RWPE2 (cell line): Measurements from ENCODE around the gene NFRKB.
A peak's percentile ranks its signal among the peaks of the same experiment; 100 is the strongest.

ENCODE experiments used
- ATAC-seq: fragments of 200-7000 bp; cut with Tn5 transposase; 3 replicates; pipeline ENCODE4 v1.9.1; 2021; ENCODE audit warnings: low read depth
- DNase-seq: peaks from one replicate; pipeline ENCODE4 v3.0.0-alpha.2; 2020; ENCODE audit warnings: low spot score
- H3K27ac ChIP-seq: fragments of 450-650 bp; 2 replicates; pipeline ENCODE4 v1.5.1; 2017; ENCODE audit warnings: mild to moderate bottlenecking; ENCODE audit not compliant: poor library complexity, severe bottlenecking
- H3K27me3 ChIP-seq: fragments of 250-450 bp; sonication (Bioruptor Pico); 2 replicates; pipeline ENCODE4 v1.5.1; 2021; ENCODE audit warnings: mild to moderate bottlenecking, moderate library complexity; ENCODE audit not compliant: insufficient read depth, poor library complexity, severe bottlenecking
- H3K36me3 ChIP-seq: fragments of 250-450 bp; sonication (Bioruptor Pico); 2 replicates; pipeline ENCODE4 v1.5.1; 2020; ENCODE audit warnings: low read depth, mild to moderate bottlenecking, moderate library complexity
- H3K4me1 ChIP-seq: fragments of 250-450 bp; sonication (Bioruptor Pico); 2 replicates; pipeline ENCODE4 v1.5.1; 2021; ENCODE audit warnings: mild to moderate bottlenecking, moderate library complexity; ENCODE audit not compliant: insufficient read depth, poor library complexity, severe bottlenecking
- H3K4me3 ChIP-seq: fragments of 250-450 bp; sonication (Bioruptor Pico); 2 replicates; pipeline ENCODE4 v1.5.1; 2021; ENCODE audit warnings: mild to moderate bottlenecking, moderate library complexity; ENCODE audit not compliant: severe bottlenecking
- H3K9me3 ChIP-seq: fragments of 250-450 bp; sonication (Bioruptor Pico); 2 replicates; pipeline ENCODE4 v1.5.1; 2021; ENCODE audit warnings: mild to moderate bottlenecking, moderate library complexity; ENCODE audit not compliant: severe bottlenecking
- TF ChIP-seq, protein P1 (sequence below): fragments of 450-650 bp; IDR thresholded peaks from one replicate; pipeline ENCODE4 v1.5.1; 2017; ENCODE audit warnings: mild to moderate bottlenecking, moderate library complexity; ENCODE audit not compliant: poor library complexity, severe bottlenecking

NFRKB gene

DNA sequence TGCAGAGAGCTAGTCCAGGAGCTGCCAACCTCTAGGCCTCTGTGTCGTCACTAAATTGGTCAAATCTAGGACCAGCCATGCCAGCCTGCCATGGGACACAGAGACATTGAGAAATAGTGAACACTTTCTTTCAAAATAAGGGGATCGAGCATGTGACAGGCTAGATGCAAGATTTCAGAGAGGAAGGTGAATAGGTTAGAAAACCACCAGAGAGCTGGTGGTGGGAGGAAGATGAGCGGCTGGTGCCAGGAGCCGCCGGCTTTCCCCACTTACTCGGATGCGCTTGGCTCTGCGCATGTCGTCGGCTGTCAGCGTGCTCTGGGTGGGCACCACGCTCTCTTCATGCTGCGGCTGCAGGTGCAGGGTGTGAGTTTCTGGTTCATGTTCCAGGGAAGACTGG, 35.4 kb upstream of the NFRKB start:
- Histone ChIP-seq H3K4me3 (no peak overlapping the region), H3K9me3 (no peaks in the 10 kb centered on the region), H3K27me3 (no peaks in the 10 kb centered on the region), H3K4me1 (peaks cover 14% of the 10 kb centered on the region), H3K36me3 (0 out of 2 replicates have a peak, but pooled peaks cover 7% of the 10 kb centered on the region), H3K27ac (no peak overlapping the region)
- TF ChIP-seq, protein P1, sequence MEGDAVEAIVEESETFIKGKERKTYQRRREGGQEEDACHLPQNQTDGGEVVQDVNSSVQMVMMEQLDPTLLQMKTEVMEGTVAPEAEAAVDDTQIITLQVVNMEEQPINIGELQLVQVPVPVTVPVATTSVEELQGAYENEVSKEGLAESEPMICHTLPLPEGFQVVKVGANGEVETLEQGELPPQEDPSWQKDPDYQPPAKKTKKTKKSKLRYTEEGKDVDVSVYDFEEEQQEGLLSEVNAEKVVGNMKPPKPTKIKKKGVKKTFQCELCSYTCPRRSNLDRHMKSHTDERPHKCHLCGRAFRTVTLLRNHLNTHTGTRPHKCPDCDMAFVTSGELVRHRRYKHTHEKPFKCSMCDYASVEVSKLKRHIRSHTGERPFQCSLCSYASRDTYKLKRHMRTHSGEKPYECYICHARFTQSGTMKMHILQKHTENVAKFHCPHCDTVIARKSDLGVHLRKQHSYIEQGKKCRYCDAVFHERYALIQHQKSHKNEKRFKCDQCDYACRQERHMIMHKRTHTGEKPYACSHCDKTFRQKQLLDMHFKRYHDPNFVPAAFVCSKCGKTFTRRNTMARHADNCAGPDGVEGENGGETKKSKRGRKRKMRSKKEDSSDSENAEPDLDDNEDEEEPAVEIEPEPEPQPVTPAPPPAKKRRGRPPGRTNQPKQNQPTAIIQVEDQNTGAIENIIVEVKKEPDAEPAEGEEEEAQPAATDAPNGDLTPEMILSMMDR = no peak
- DNase-seq (no peak), ATAC-seq (no peak)

DNA sequence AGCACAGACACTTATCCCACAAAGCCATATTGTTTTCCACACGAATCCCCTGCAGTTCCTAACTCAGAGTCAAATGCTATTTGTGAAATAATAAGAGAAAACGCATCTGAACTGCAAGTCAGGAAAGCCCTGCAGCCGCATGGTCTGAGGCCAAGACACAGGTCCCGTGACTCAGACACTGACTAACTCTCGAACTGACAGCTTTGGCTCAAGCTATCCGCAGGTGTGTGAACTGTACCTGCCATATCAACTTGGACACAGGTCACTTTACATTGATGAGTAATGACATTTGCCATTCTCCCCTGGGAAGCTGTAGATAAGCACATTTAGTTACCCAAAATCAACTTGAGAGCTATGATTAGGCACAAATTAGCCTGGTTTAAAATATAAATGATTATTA, 34.9 kb upstream of the NFRKB start:
- Histone ChIP-seq H3K4me1 (peaks cover 14% of the 10 kb centered on the region), H3K9me3 (no peaks in the 10 kb centered on the region), H3K36me3 (0 out of 2 replicates have a peak, but pooled peaks cover 7% of the 10 kb centered on the region), H3K4me3 (no peak overlapping the region), H3K27me3 (no peaks in the 10 kb centered on the region), H3K27ac (no peak overlapping the region)
- ATAC-seq = peak; percentile 95
- DNase-seq = no peak
- TF ChIP-seq, protein P1 = no peak

DNA sequence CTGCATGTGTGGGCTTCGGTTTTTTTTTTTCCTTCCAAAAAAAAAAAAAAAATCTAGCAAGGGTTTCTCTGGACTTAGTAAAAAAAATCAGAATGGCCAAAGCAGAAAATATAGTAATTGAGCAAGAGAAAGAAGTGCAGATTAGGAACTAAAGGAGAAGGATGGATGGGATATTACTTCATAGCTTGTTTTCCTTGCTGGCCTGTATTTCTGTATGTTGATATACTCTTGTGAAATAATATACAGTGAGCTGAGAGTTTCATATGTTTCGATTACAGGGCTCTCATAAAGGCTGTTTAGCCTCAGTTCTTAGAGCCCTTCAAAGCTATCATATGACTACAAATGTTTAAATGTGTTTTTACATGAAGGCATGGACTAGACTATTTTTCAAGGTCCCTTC, 34.3 kb upstream of the NFRKB start:
- Histone ChIP-seq H3K9me3 (no peaks in the 10 kb centered on the region), H3K36me3 (peaks cover 7% of the 10 kb centered on the region; the same call in 1 of the 2 replicates), H3K27me3 (no peaks in the 10 kb centered on the region), H3K27ac (no peak overlapping the region), H3K4me1 (peaks cover 14% of the 10 kb centered on the region), H3K4me3 (no peak overlapping the region)
- TF ChIP-seq, protein P1 = no peak
- DNase-seq (no peak), ATAC-seq (no peak)

DNA sequence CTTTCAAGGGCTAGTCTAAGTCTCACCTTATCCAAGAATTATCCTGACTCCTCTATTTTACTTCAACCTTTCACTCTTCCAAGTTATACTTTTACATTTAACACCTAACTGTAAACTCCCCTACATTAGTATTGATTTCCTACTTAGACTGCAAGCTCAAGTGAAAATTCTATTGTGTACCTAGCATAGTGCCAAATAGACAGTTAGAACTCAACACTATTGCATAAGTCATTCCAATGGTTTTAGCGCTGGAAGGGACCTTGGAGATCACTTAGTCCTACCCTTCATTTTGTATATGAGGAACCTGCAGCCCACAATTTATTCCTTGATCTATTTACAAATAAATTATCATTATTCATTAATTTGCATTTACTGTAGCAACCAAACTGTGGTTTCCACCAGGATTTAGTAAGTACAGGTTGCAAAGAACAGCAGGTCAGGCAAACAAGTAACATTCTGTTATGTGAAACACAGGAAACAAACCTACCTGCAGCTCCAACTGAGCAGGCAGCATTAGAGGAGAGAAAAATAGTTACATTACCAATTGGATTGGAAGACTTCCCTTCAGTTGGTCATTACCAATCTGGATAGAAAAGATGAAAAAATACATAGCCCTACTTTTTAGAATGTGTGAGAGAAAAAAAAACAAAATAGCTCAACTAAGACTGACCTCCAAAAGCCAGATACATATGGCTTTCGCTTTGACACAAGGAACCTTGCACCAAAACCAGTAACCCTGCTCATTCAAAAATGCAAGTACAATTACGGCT, 33.7 kb upstream of the NFRKB start:
- ATAC-seq (no peak), DNase-seq (no peak)
- TF ChIP-seq, protein P1 = no peak
- Histone ChIP-seq H3K36me3 (peaks cover 13% of the 10 kb centered on the region; the same call in 1 of the 2 replicates), H3K27me3 (no peaks in the 10 kb centered on the region), H3K9me3 (no peaks in the 10 kb centered on the region), H3K4me3 (no peak overlapping the region), H3K27ac (no peak overlapping the region), H3K4me1 (peaks cover 14% of the 10 kb centered on the region)

DNA sequence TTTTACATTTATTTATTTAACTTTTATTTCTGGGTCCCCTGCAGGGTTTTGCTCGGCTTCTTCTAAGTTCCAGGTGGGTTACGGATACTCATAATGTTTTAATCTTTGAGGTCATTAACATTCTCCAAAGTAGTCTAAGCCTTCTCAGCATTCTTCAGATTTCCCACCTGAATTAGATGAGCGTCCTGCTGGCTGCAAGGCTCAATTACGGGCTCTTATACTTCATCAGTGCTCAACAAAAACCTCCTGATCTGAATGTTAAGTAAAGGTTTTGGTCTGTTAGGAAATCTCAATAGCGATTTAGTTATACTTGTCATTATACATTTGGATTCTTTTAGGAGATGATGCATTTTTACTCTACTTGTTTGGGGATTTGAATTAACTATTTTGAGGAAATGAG, 27.3 kb upstream of the NFRKB start:
- Histone ChIP-seq H3K9me3 (no peaks in the 10 kb centered on the region), H3K4me3 (no peak overlapping the region), H3K27me3 (no peaks in the 10 kb centered on the region), H3K36me3 (peaks cover 20% of the 10 kb centered on the region), H3K4me1 (no peaks in the 10 kb centered on the region), H3K27ac (no peak overlapping the region)
- no peak for DNase-seq
- no peak for ATAC-seq
- TF ChIP-seq, protein P1 = no peak
